Measurements from ENCODE around the gene ISOC1. TPM values are rescaled to one million over a fixed set of nuclear protein-coding genes. Genes with fewer than 3 reads are reported as not detected.

Gene ISOC1
- total and polyA plus RNA-seq, 10 of the 15 experiments (the other 5 are each of a cell fraction or from before 2014, with no cell fraction given) = 12.6 to 61.8 (median 29.9) TPM

- no peaks in the 10 kb centered on the region for H4K20me1 ChIP-seq (ENCODE audit: control insufficient read depth, insufficient read depth)
- no peaks in the 10 kb centered on the region for H3K27me3 ChIP-seq (replicated peaks in 1 of 2; ENCODE audit: control insufficient read depth in 2 of 2, insufficient read depth in 2 of 2, low read length in 1 of 2)
- no peak overlapping the region for H2AFZ ChIP-seq (ENCODE audit: control insufficient read depth, low read depth, low read length)
- no peaks in the 10 kb centered on the region; a peak in 1 of 4 replicates for H3K36me3 ChIP-seq (ENCODE audit: control insufficient read depth in 2 of 2, insufficient read depth in 2 of 2, low read length in 1 of 2)
- no peak for FAIRE-seq
- no peaks in the 10 kb centered on the region for H3K79me2 ChIP-seq (ENCODE audit: control insufficient read depth, insufficient read depth, low read length)
- no peak overlapping the region for H3K9ac ChIP-seq (ENCODE audit: control insufficient read depth, insufficient read depth, low read length)
- H3K27ac ChIP-seq (ENCODE audit: control insufficient read depth, insufficient read depth) = no peak overlapping the region
- POLR2A ChIA-PET = interaction anchor here (0.7 to 1.9 kb wide), 2 partner anchors 20 to 24 kb away, joined by 3 to 8 read pairs; partner anchors contain the start of gene ISOC1
- no peak for ATAC-seq
- H3K4me1 ChIP-seq (ENCODE audit: control insufficient read depth, insufficient read depth, low read length) = peaks cover 5% of the 10 kb centered on the region; the same call in 1 of the 2 replicates
- intact Hi-C loops (cut with micrococcal nuclease; ENCODE audit: unreplicated experiment) = no loop called here
- CTCF ChIA-PET = interaction anchor here (1.3 to 4.2 kb wide), 6 partner anchors 12 to 213 kb away, joined by 3 to 15 read pairs (median 6); partner anchors contain the start of gene ISOC1
- no peaks in the 10 kb centered on the region for H3K9me3 ChIP-seq (replicated peaks; ENCODE audit: control insufficient read depth, insufficient read depth, low read length)
- TF ChIP-seq TCF12 (IDR thresholded peaks at IDR 0.05; ENCODE audit: low read depth, low read length) (no peak), ZBED1 (IDR thresholded peaks at IDR 0.05; ENCODE audit: borderline replicate concordance) (no peak), BCL3 (IDR thresholded peaks at IDR 0.05; ENCODE audit: borderline replicate concordance, insufficient read depth, low read depth, low read length, poor library complexity, severe bottlenecking) (no peak), NKRF (conservative IDR thresholded peaks at IDR 0.05) (no peak), HSF1 (IDR thresholded peaks at IDR 0.05; ENCODE audit: low read depth, low read length) (no peak), LARP7 (IDR thresholded peaks at IDR 0.05) (no peak), NBN (IDR thresholded peaks at IDR 0.05) (no peak), BMI1 (IDR thresholded peaks at IDR 0.05; ENCODE audit: borderline replicate concordance) (no peak)
- BruUV-seq (replicated peaks) = no TSS peak
- RAD21 ChIA-PET (ENCODE audit: unreplicated experiment) = interaction anchor here (2.6 kb wide), 1 partner anchor 24 kb away, joined by 8 read pairs; the partner anchor contains the start of gene ISOC1
- 97% methylated on average over 2 of the region's 2 CpGs for WGBS (ENCODE audit: insufficient coverage, insufficient replicate concordance, low lambda C conversion rate, missing lambda C conversion rate)
- SMC1A ChIA-PET (ENCODE audit: uncharacterized antibody, unreplicated experiment) = interaction anchor here (1.3 to 6.8 kb wide), 5 partner anchors 11 to 199 kb away, joined by 3 to 52 read pairs (median 3); partner anchors contain the start of gene ISOC1
- DNase-seq (ENCODE audit: low read depth, low spot score) = no peak
- H3K4me3 ChIP-seq = no peak overlapping the region
- in situ Hi-C loops (cut with MboI) = loop anchor here (25.0 kb wide), 1 partner anchor 1557 kb away; no protein-coding TSS in a partner anchor
- no peak overlapping the region for H3K4me2 ChIP-seq (ENCODE audit: control insufficient read depth, insufficient read depth)
These were observed 24.3 kb downstream of the ISOC1 start for GRCh38 chr5:129118826-129119225.
